Left ventricle myocardium inferior (tissue), 1 donor: Measurements from ENCODE around the gene NBL1. TPM values are rescaled to one million over a fixed set of nuclear protein-coding genes. Genes with fewer than 3 reads are reported as not detected.

ENCODE experiments used
- DNase-seq: peaks from one replicate; pipeline ENCODE4 v3.0.0-alpha.2; 2020
- H3K27ac ChIP-seq: fragments of 200-600 bp; replicated peaks from 2 replicates; pipeline ENCODE4 v1.8.0; 2021
- H3K27me3 ChIP-seq: fragments of 200-600 bp; 2 replicates; pipeline ENCODE4 v1.8.0; 2021; ENCODE audit warnings: low read depth
- H3K36me3 ChIP-seq: fragments of 200-600 bp; 2 replicates; pipeline ENCODE4 v1.8.0; 2021
- H3K4me1 ChIP-seq: fragments of 200-600 bp; 2 replicates; pipeline ENCODE4 v1.8.0; 2021
- H3K4me3 ChIP-seq: fragments of 200-600 bp; 2 replicates; pipeline ENCODE4 v1.8.0; 2021; ENCODE audit warnings: mild to moderate bottlenecking, moderate library complexity
- H3K9me3 ChIP-seq: fragments of 200-600 bp; replicated peaks from 2 replicates; pipeline ENCODE4 v1.8.0; 2021
- CTCF ChIP-seq: fragments of 200-600 bp; IDR thresholded peaks from 2 replicates; pipeline ENCODE4 v1.8.0; 2021; ENCODE audit warnings: antibody characterized with exemption, mild to moderate bottlenecking, borderline replicate concordance
- intact Hi-C: fragments of 100-400 bp; cut with micrococcal nuclease; formaldehyde crosslinking; loops from one replicate; pipeline ENCODE4 v1.11.0; 2022
- total RNA-seq: library from RNA; stranded (reverse); fragmentation: NEBNext Ultra II Directional; extraction: Animal tissue kit (Norgen Biotek cat#: 25700); gene quantifications from one replicate; pipeline ENCODE4 v1.2.1, GENCODE V29; 2021
- donor health status: DM: no; HTN: yes; CAD: no; lungs with severe emphysema.

The NBL1 gene
- total RNA-seq, 1 donor from 2014 or later, result 30.0 TPM

- H3K36me3 ChIP-seq, result peaks cover 10% of the 10 kb centered on the region
- intact Hi-C loops, result no loop called here
- H3K4me3 ChIP-seq, result no peak overlapping the region
- H3K27ac ChIP-seq, result peak overlapping the region; percentile 41
- H3K4me1 ChIP-seq, result peaks cover 75% of the 10 kb centered on the region
- no peaks in the 10 kb centered on the region for H3K27me3 ChIP-seq
- no peak for DNase-seq
- no peaks in the 10 kb centered on the region for H3K9me3 ChIP-seq
- TF ChIP-seq CTCF, result no peak
These were observed 33.7 kb upstream of the NBL1 start for GRCh38 chr1:19610282-19610981.

- H3K27me3 ChIP-seq, result no peaks in the 10 kb centered on the region
- H3K27ac ChIP-seq, result peak overlapping the region; percentile 75
- intact Hi-C loops, result no loop called here
- no peak overlapping the region for H3K4me3 ChIP-seq
- H3K4me1 ChIP-seq, result peaks cover 54% of the 10 kb centered on the region
- peak; percentile 10 for TF ChIP-seq CTCF
- DNase-seq, result no peak
- no peaks in the 10 kb centered on the region for H3K9me3 ChIP-seq
- H3K36me3 ChIP-seq, result peaks cover 18% of the 10 kb centered on the region
These were observed 31.6 kb upstream of the NBL1 start for GRCh38 chr1:19612530-19612929.

GRCh38 chr1:19613171-19613703 is 30.9 kb upstream of the NBL1 start:
- Histone ChIP-seq H3K9me3 (no peaks in the 10 kb centered on the region), H3K4me3 (no peak overlapping the region), H3K27me3 (no peaks in the 10 kb centered on the region), H3K36me3 (peaks cover 18% of the 10 kb centered on the region), H3K27ac (peak overlapping the region; percentile 75), H3K4me1 (peaks cover 48% of the 10 kb centered on the region)
- intact Hi-C loops, result no loop called here
- DNase-seq, result no peak
- TF ChIP-seq CTCF, result no peak

GRCh38 chr1:19615438-19615837 is 28.7 kb upstream of the NBL1 start:
- no peaks in the 10 kb centered on the region for H3K27me3 ChIP-seq
- intact Hi-C loops, result no loop called here
- no peaks in the 10 kb centered on the region for H3K9me3 ChIP-seq
- H3K36me3 ChIP-seq, result peaks cover 18% of the 10 kb centered on the region
- peak overlapping the region; percentile 12 for H3K27ac ChIP-seq
- peaks cover 50% of the 10 kb centered on the region for H3K4me1 ChIP-seq
- no peak for DNase-seq
- TF ChIP-seq CTCF, result no peak
- H3K4me3 ChIP-seq, result no peak overlapping the region

- Histone ChIP-seq H3K4me3 (no peak overlapping the region), H3K27me3 (no peaks in the 10 kb centered on the region), H3K27ac (no peak overlapping the region), H3K9me3 (no peaks in the 10 kb centered on the region), H3K36me3 (peaks cover 18% of the 10 kb centered on the region), H3K4me1 (peaks cover 55% of the 10 kb centered on the region)
- TF ChIP-seq CTCF, result no peak
- intact Hi-C loops, result no loop called here
- DNase-seq, result no peak
These were observed 27.6 kb upstream of the NBL1 start for GRCh38 chr1:19616489-19616888.
